C4-2B (cell line): ENCODE measurements around the gene LRMDA.

ENCODE experiments used
- ZFX ChIP-seq: fragments of 450-650 bp; IDR thresholded peaks from 2 replicates; pipeline ENCODE4 v1.6.1; 2017
- TF ChIP-seq, protein P1 (sequence below): fragments of 450-650 bp; conservative IDR thresholded peaks from 2 replicates; pipeline ENCODE4 v1.5.1; 2017; ENCODE audit warnings: mild to moderate bottlenecking

DNA sequence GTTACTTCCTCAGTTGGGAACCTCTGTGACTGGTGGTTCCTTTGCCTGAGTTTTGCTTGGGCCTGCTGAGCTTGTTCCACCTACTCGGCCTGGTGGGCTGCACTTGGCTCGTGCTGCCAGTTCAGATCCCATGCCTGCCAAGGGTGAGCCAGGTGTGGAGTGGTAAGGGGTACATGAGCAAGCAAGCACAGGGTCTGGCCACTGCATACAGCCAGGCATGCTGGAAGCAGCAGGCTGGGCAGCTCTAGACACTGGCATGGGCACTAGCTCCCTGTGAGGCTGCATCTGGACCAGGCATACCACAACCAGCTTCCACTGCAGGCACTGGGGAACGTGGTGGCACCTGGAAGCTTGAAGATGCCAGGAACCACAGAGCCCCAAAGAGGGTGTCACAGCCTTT lies 624.0 kb downstream of the LRMDA start:
- TF ChIP-seq, protein P1, sequence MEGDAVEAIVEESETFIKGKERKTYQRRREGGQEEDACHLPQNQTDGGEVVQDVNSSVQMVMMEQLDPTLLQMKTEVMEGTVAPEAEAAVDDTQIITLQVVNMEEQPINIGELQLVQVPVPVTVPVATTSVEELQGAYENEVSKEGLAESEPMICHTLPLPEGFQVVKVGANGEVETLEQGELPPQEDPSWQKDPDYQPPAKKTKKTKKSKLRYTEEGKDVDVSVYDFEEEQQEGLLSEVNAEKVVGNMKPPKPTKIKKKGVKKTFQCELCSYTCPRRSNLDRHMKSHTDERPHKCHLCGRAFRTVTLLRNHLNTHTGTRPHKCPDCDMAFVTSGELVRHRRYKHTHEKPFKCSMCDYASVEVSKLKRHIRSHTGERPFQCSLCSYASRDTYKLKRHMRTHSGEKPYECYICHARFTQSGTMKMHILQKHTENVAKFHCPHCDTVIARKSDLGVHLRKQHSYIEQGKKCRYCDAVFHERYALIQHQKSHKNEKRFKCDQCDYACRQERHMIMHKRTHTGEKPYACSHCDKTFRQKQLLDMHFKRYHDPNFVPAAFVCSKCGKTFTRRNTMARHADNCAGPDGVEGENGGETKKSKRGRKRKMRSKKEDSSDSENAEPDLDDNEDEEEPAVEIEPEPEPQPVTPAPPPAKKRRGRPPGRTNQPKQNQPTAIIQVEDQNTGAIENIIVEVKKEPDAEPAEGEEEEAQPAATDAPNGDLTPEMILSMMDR = no peak
- TF ChIP-seq ZFX = no peak
